K562 (cell line): ENCODE results near the gene CCDC18. TPM values are rescaled to one million over a fixed set of nuclear protein-coding genes. Genes with fewer than 3 reads are reported as not detected.

ENCODE experiments used
- ATAC-seq: fragments of 200-7000 bp; cut with Tn5 transposase; 3 replicates; pipeline ENCODE4 v1.9.1; 2020; ENCODE audit warnings: moderate library complexity
- BruUV-seq: library from RNA; stranded (reverse); fragments of 400-500 nt; replicated peaks from 2 replicates; lab custom pipeline; 2021; lab: Mats Ljungman, UMichigan
- CTCF ChIA-PET: fragments of 300-600 bp; formaldehyde crosslinking; extraction: SDS; loops from one replicate; lab custom pipeline; 2021; ENCODE audit warnings: low intra/inter-chr PET ratio; lab: Yijun Ruan, JAX
- POLR2A ChIA-PET: fragments of 300-600, 350-650 bp; sonication (Branson Sonifier 250); formaldehyde crosslinking; extraction: SDS; loops from one replicate; lab custom pipeline; 2021; ENCODE audit warnings: antibody characterized with exemption, inconsistent platforms; lab: Yijun Ruan, JAX
- DNase-seq, 4 experiments: peaks; one replicate each; pipeline versions ENCODE4 v3.0.0 to v3.0.0-alpha.2; 2011 to 2018; ENCODE audit warnings: low spot score in 3 of 4, mixed read lengths in 3 of 4; ENCODE audit errors: extremely low read depth in 1 of 4
- FAIRE-seq: peaks from 2 replicates; lab custom pipeline; 2011; peaks lifted over from hg19 to GRCh38; lab: Jason Lieb, UNC
- H2AFZ ChIP-seq: 2 replicates; pipeline ENCODE4 v1.6.0; 2011; ENCODE audit warnings: low read depth, low read length, control low read depth, inconsistent platforms
- H3K27ac ChIP-seq: fragments of 200-600 bp; 3 replicates; pipeline ENCODE4 v1.8.0; 2011; ENCODE audit warnings: low read depth, mild to moderate bottlenecking, control low read depth, inconsistent platforms, low read length, moderate library complexity, mixed read lengths; ENCODE audit errors: extremely low read depth
- H3K27me3 ChIP-seq, 2 experiments: fragments of 300-600 bp in 1 of 2; 2 replicates in 1 of 2; 3 replicates in 1 of 2; pipeline versions ENCODE4 v1.6.0 to v1.8.0; 2011; ENCODE audit warnings: inconsistent platforms in 2 of 2, low read length in 2 of 2, mild to moderate bottlenecking in 1 of 2, mixed read lengths in 1 of 2, moderate library complexity in 1 of 2; ENCODE audit not compliant: control insufficient read depth in 2 of 2, insufficient read depth in 2 of 2
- H3K36me3 ChIP-seq: fragments of 300-600 bp; 3 replicates; pipeline ENCODE4 v1.8.0; 2011; ENCODE audit warnings: mild to moderate bottlenecking, low read length, inconsistent platforms; ENCODE audit not compliant: control insufficient read depth, insufficient read depth
- H3K4me1 ChIP-seq, 2 experiments: fragments of 200-600 bp in 1 of 2; replicated peaks in 1 of 2; 2 replicates in 1 of 2; 3 replicates in 1 of 2; pipeline versions ENCODE4 v1.5.1 to v1.8.0; 2011; ENCODE audit warnings: inconsistent platforms in 2 of 2, low read length in 2 of 2, mild to moderate bottlenecking in 1 of 2, mixed read lengths in 1 of 2, moderate library complexity in 1 of 2; ENCODE audit not compliant: control insufficient read depth in 2 of 2, insufficient read depth in 2 of 2
- H3K4me2 ChIP-seq: 2 replicates; pipeline ENCODE4 v1.6.1; 2011; ENCODE audit warnings: low read length, control low read depth, inconsistent platforms, mixed read lengths; ENCODE audit not compliant: insufficient read depth
- H3K4me3 ChIP-seq: fragments of 200-600 bp; sonication (generic), shearing (Covaris generic); 2 replicates; pipeline ENCODE4 v1.5.1; 2016; ENCODE audit warnings: control low read depth, inconsistent platforms
- H3K79me2 ChIP-seq: fragments of 200-600 bp; 3 replicates; pipeline ENCODE4 v1.8.0; 2011; ENCODE audit warnings: low read length, inconsistent platforms; ENCODE audit not compliant: control insufficient read depth, insufficient read depth
- H3K9ac ChIP-seq, 2 experiments: 2 replicates each; pipeline versions ENCODE4 v1.6.0 to v1.6.1; 2011; ENCODE audit warnings: low read depth in 2 of 2, low read length in 2 of 2, control low read depth in 1 of 2, inconsistent platforms in 1 of 2, mild to moderate bottlenecking in 1 of 2, mixed read lengths in 1 of 2; ENCODE audit not compliant: insufficient read depth in 1 of 2
- H3K9me1 ChIP-seq: one replicate; pipeline ENCODE4 v1.6.0; 2011; ENCODE audit warnings: inconsistent platforms, mild to moderate bottlenecking, low read length, moderate library complexity; ENCODE audit not compliant: control insufficient read depth, insufficient read depth
- H3K9me3 ChIP-seq: replicated peaks from 2 replicates; pipeline ENCODE4 v1.5.1; 2011; ENCODE audit warnings: low read depth, low read length, inconsistent platforms; ENCODE audit not compliant: control insufficient read depth, insufficient read depth
- H4K20me1 ChIP-seq: replicated peaks from 2 replicates; pipeline ENCODE4 v1.6.1; 2011; ENCODE audit warnings: low read length, inconsistent platforms, mixed read lengths; ENCODE audit not compliant: control insufficient read depth, insufficient read depth
- ATF1 ChIP-seq, 2 experiments: fragments of 450-650 bp in 1 of 2; IDR thresholded peaks; 2 replicates each; pipeline ENCODE4 v1.6.1; 2016; ENCODE audit warnings: missing compliant biosample characterization in 1 of 2, missing genetic modification characterization in 1 of 2
- ETV6 ChIP-seq, 3 experiments: fragments of 150-350 bp in 1 of 3; sonication (generic) in 1 of 3; formaldehyde crosslinking in 1 of 3; IDR thresholded peaks; 2 replicates each; pipeline versions ENCODE4 v1.6.1 to v1.8.0; 2014 to 2022; ENCODE audit warnings: borderline replicate concordance in 2 of 3, low read depth in 2 of 3, antibody characterized with exemption in 1 of 3, low read length in 1 of 3, mild to moderate bottlenecking in 1 of 3, missing genetic modification reagents in 1 of 3
- MCM7 ChIP-seq, 2 experiments: fragments of 450-650 bp; IDR thresholded peaks; 2 replicates each; pipeline ENCODE4 v1.6.1; 2016 to 2018
- MTA1 ChIP-seq: fragments of 450-650 bp; IDR thresholded peaks from 2 replicates; pipeline ENCODE4 v1.6.1; 2017; ENCODE audit warnings: borderline replicate concordance
- PML ChIP-seq: IDR thresholded peaks from 2 replicates; pipeline ENCODE4 v1.6.1; 2012; ENCODE audit warnings: low read length, inconsistent platforms
- PYGO2 ChIP-seq: fragments of 450-650 bp; IDR thresholded peaks from 2 replicates; pipeline ENCODE4 v1.6.1; 2016; ENCODE audit warnings: mild to moderate bottlenecking, missing genetic modification characterization, moderate library complexity, missing compliant biosample characterization
- RAD21 ChIP-seq, 2 experiments: fragments of 250-450 bp in 1 of 2; fragments of 450-650 bp in 1 of 2; sonication (Bioruptor Pico) in 1 of 2; formaldehyde crosslinking in 1 of 2; IDR thresholded peaks in 1 of 2; conservative IDR thresholded peaks in 1 of 2; 2 replicates each; pipeline versions ENCODE4 v1.4.0 to v1.8.0; 2020 to 2022; ENCODE audit warnings: mild to moderate bottlenecking in 2 of 2, moderate library complexity in 1 of 2
- RFX1 ChIP-seq: fragments of 450-650 bp; IDR thresholded peaks from 2 replicates; pipeline ENCODE4 v1.6.1; 2016; ENCODE audit warnings: mild to moderate bottlenecking, moderate library complexity
- SNIP1 ChIP-seq: fragments of 450-650 bp; IDR thresholded peaks from 2 replicates; pipeline ENCODE4 v1.7.1; 2017; ENCODE audit warnings: low read depth, mild to moderate bottlenecking
- TAF1 ChIP-seq: IDR thresholded peaks from 2 replicates; pipeline ENCODE4 v1.6.1; 2011; ENCODE audit warnings: mild to moderate bottlenecking, low read length, moderate library complexity; ENCODE audit not compliant: insufficient read depth, control insufficient read depth, severe bottlenecking; ENCODE audit errors: extremely low read depth
- TCF3 ChIP-seq: sonication (generic); formaldehyde crosslinking; IDR thresholded peaks from 2 replicates; pipeline ENCODE4 v1.4.0; 2020; ENCODE audit warnings: mild to moderate bottlenecking, missing genetic modification reagents
- TCF7 ChIP-seq: sonication (generic); IDR thresholded peaks from 2 replicates; pipeline ENCODE4 v1.6.1; 2016; ENCODE audit warnings: antibody characterized with exemption, borderline replicate concordance
- ZNF347 ChIP-seq: fragments of 450-650 bp; formaldehyde crosslinking; IDR thresholded peaks from 2 replicates; pipeline ENCODE4 v1.4.0; 2020; ENCODE audit warnings: low read depth, mild to moderate bottlenecking, moderate library complexity
- ZNF354B ChIP-seq: fragments of 250-450 bp; sonication (Bioruptor Pico); IDR thresholded peaks from 2 replicates; pipeline ENCODE4 v1.4.0; 2020
- ZNF764 ChIP-seq: fragments of 250-450 bp; sonication (Bioruptor Pico); IDR thresholded peaks from 2 replicates; pipeline ENCODE4 v1.4.0; 2020; ENCODE audit warnings: low read depth, mild to moderate bottlenecking, moderate library complexity
- ZSCAN32 ChIP-seq: fragments of 450-650 bp; formaldehyde crosslinking; IDR thresholded peaks from 2 replicates; pipeline ENCODE4 v1.4.0; 2020; ENCODE audit warnings: mild to moderate bottlenecking, moderate library complexity
- WGBS: fragments of 100-300 bp; shearing (Covaris generic); methylation state at CpG from one replicate; pipeline ENCODE4 v1.1.6; 2016; ENCODE audit warnings: low coverage, mixed read lengths; ENCODE audit not compliant: insufficient coverage; ENCODE audit errors: missing lambda C conversion rate; 5-methylcytosine and 5-hydroxymethylcytosine counted together
- in situ Hi-C: fragments of 300-500 bp; cut with MboI; formaldehyde crosslinking; loops from 4 replicates; pipeline ENCODE4 v1.15.0; 2018; ENCODE audit warnings: inconsistent platforms, mixed read lengths
- intact Hi-C: fragments of 100-400 bp; cut with micrococcal nuclease; formaldehyde crosslinking; loops from 2 replicates; pipeline ENCODE4 v1.14.2; 2022
- polyA plus RNA-seq, 8 experiments: library from polyadenylated mRNA; depleted of rRNA in 4 of 8; stranded (reverse) in 5 of 8; unstranded in 3 of 8; fragments of >200 nt; fragmentation: Nextera tagmentation in 2 of 8; fragmentation: Illumina TruSeq in 1 of 8; extraction: Ambion mirVana in 2 of 8; extraction: Trizol in 1 of 8; gene quantifications; 2 replicates each; pipeline versions ENCODE4 v1.2.1 to v1.2.3, GENCODE V29; 2011 to 2014; ENCODE audit warnings: inconsistent platforms in 1 of 8, missing spikeins in 1 of 8
- total RNA-seq, 7 experiments: library from RNA; depleted of rRNA in 6 of 7; stranded (reverse); fragments of >200 nt in 6 of 7; fragmentation: Illumina TruSeq in 2 of 7; extraction: Trizol in 2 of 7; gene quantifications; 2 replicates each; pipeline versions ENCODE4 v1.2.1 to v1.2.3, GENCODE V29; 2011 to 2021; ENCODE audit warnings: low replicate concordance in 1 of 7
- TF ChIP-seq, protein P1 (sequence below): fragments of 450-650 bp; IDR thresholded peaks from 2 replicates; pipeline ENCODE4 v1.6.1; 2018; ENCODE audit not compliant: partially characterized antibody
- TF ChIP-seq, protein P2 (sequence below): fragments of 450-650 bp; conservative IDR thresholded peaks from 2 replicates; pipeline ENCODE4 v1.6.1; 2016; ENCODE audit warnings: missing genetic modification characterization, low read depth, mild to moderate bottlenecking, missing compliant biosample characterization, moderate library complexity

CCDC18 gene
- total and polyA plus RNA-seq, 9 of the 15 experiments (the other 6 are each of a cell fraction or from before 2014, with no cell fraction given) = 19.5 to 34.2 (median 24.3) TPM

DNA sequence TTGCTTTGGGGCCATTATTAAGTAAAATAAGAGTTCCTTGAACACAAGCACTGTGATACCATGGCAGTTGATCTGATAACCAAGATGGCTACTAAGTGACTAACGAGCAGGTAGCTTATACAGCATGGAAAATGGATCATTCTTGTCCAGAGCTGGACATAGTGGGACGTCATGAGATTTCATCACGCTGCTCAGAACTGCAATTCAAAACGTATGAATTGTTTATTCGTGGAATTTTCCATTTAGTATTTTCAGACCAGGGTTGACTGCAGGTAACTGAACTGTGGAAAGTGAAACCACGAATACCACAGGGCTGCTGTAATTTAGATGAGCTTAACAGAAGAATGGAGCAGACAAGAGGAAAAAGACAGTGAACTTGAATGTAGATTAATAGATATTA lies 38.9 kb downstream of the CCDC18 start:
- Histone ChIP-seq H3K9me1 (no peaks in the 10 kb centered on the region), H3K36me3 (peaks cover 79% of the 10 kb centered on the region), H3K27ac (no peak overlapping the region), H2AFZ (no peak overlapping the region), H3K27me3 (no peaks in the 10 kb centered on the region), H3K4me3 (no peak overlapping the region), H3K9me3 (no peaks in the 10 kb centered on the region), H4K20me1 (no peaks in the 10 kb centered on the region), H3K9ac (no peak overlapping the region), H3K4me2 (no peak overlapping the region), H3K4me1 (no peaks in the 10 kb centered on the region), H3K79me2 (no peaks in the 10 kb centered on the region)
- no peak for FAIRE-seq
- intact Hi-C loops (no loop called here), in situ Hi-C loops (no loop called here)
- no TSS peak for BruUV-seq
- TF ChIP-seq MTA1 = no peak
- TF ChIP-seq, protein P1, sequence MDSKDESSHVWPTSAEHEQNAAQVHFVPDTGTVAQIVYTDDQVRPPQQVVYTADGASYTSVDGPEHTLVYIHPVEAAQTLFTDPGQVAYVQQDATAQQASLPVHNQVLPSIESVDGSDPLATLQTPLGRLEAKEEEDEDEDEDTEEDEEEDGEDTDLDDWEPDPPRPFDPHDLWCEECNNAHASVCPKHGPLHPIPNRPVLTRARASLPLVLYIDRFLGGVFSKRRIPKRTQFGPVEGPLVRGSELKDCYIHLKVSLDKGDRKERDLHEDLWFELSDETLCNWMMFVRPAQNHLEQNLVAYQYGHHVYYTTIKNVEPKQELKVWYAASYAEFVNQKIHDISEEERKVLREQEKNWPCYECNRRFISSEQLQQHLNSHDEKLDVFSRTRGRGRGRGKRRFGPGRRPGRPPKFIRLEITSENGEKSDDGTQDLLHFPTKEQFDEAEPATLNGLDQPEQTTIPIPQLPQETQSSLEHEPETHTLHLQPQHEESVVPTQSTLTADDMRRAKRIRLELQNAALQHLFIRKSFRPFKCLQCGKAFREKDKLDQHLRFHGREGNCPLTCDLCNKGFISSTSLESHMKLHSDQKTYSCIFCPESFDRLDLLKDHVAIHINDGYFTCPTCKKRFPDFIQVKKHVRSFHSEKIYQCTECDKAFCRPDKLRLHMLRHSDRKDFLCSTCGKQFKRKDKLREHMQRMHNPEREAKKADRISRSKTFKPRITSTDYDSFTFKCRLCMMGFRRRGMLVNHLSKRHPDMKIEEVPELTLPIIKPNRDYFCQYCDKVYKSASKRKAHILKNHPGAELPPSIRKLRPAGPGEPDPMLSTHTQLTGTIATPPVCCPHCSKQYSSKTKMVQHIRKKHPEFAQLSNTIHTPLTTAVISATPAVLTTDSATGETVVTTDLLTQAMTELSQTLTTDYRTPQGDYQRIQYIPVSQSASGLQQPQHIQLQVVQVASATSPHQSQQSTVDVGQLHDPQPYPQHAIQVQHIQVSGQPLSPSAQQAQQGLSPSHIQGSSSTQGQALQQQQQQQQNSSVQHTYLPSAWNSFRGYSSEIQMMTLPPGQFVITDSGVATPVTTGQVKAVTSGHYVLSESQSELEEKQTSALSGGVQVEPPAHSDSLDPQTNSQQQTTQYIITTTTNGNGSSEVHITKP = no peak
- no peak for TF ChIP-seq RFX1
- no peak for TF ChIP-seq PYGO2 (tag)
- TF ChIP-seq TCF7 = no peak
- no peak for TF ChIP-seq ETV6 (IDR thresholded peaks at IDR 0.05; ENCODE audit: borderline replicate concordance in 1 of 2, low read depth in 2 of 2, low read length in 1 of 2)
- no peak for TF ChIP-seq ETV6 (CRISPR knock-in tag; IDR thresholded peaks at IDR 0.05; ENCODE audit: borderline replicate concordance)
- no peak for TF ChIP-seq ZNF354B (CRISPR knock-in tag)
- TF ChIP-seq SNIP1 = no peak
- no peak for TF ChIP-seq ATF1 (CRISPR knock-in tag; IDR thresholded peaks at IDR 0.05)
- TF ChIP-seq ATF1 (tag; IDR thresholded peaks at IDR 0.05) = no peak
- TF ChIP-seq RAD21 (CRISPR knock-in tag; conservative IDR thresholded peaks at IDR 0.05 in 1 of 2, IDR thresholded peaks at IDR 0.05 in 1 of 2) = no peak
- no peak for TF ChIP-seq ZNF764 (CRISPR knock-in tag)
- TF ChIP-seq ZSCAN32 (CRISPR knock-in tag) = no peak
- TF ChIP-seq MCM7 (IDR thresholded peaks at IDR 0.05) = no peak
- TF ChIP-seq TCF3 = no peak
- no peak for TF ChIP-seq ZNF347 (CRISPR knock-in tag)
- TF ChIP-seq, protein P2, sequence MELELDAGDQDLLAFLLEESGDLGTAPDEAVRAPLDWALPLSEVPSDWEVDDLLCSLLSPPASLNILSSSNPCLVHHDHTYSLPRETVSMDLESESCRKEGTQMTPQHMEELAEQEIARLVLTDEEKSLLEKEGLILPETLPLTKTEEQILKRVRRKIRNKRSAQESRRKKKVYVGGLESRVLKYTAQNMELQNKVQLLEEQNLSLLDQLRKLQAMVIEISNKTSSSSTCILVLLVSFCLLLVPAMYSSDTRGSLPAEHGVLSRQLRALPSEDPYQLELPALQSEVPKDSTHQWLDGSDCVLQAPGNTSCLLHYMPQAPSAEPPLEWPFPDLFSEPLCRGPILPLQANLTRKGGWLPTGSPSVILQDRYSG (tag) = no peak
- TF ChIP-seq TAF1 = no peak
- no peak for TF ChIP-seq PML
- no peak for DNase-seq
- ChIA-PET CTCF (no interaction called here), POLR2A (no interaction called here)
- no peak for ATAC-seq
- 88% methylated on average over 6 of the region's 6 CpGs for WGBS
